Measurements from ENCODE around the gene TRIM16. TPM values are rescaled to one million over a fixed set of nuclear protein-coding genes. Genes with fewer than 3 reads are reported as not detected.

Gene TRIM16
- 109 and 152 TPM in 2 replicates for total RNA-seq

GRCh38 chr17:15683824-15684478 lies at the start of gene TRIM16:
Gene TRIM16, minus strand, starts transcription at chr17:15684311. Its CDS starts 32,702 bp downstream, at chr17:15651609.

DNA sequence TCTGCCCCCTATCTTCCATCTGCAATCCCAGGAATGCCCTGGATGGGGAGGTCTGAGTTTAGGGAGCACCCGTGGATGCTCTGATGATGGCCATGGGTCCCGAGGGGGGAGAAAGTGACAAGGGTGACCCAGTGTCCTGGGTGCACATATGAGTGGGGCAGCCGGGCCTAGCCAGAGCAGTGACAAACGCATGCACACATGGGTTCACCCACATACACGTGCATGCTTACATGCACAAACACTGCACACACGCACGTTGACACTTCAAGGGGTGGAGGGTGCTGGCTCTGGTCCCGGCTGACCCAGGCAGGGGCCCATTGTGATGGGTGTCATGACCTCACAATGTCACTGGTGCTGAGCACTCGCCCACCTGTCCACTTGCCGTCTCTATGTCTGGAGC lies 47.8 kb upstream of the TRIM16 start, which contains the start of gene TBC1D26:
TBC1D26 (plus strand) TSS at position 384 of the 400 bp plus-strand sequence. CDS start 3,066 bp downstream, outside the sequence.

DNA sequence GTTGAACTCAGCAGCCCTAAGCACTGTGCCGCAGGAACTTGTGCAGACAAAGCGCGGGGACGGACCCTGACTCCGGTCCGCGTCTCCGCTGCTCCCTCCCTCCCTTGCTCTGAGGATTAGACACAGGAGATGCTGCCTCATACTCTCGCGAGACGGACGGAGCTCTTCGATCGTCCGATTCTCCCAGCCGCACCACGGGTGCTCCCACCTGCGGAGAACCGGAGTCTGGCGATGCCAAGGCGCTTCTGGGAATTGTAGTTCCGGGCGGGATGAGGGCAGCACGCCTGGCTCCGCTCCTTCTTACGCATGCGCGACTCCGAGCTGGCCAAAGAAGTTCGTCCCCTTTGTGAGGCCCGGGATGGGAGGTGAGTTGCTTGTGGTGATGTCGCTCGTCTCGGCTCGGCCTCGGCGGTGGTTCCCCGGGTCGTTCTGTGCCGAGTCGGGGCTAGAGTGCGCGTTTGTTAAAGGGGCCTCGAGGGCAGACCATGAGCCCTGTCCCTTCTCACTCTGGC lies 15.4 kb upstream of the TRIM16 start, which contains the start of gene ZNF286A:
ZNF286A (plus strand) TSS at position 340 of the 512 bp plus-strand sequence. CDS start 578 bp downstream, outside the sequence.

GRCh38 chr17:15619331-15620058 lies 64.6 kb downstream of the TRIM16 start, which contains the start of gene FBXW10B:
Gene FBXW10B, minus strand, starts transcription at chr17:15619704. Its CDS starts 192 bp downstream, at chr17:15619512.

Other genes starting within 250 kb of the TRIM16 start
- 0.34 and 2.6 TPM in 2 replicates for gene CDRT4, start 216.7 kb downstream of the TRIM16 start, total RNA-seq
- 25.8 and 33.8 TPM in 2 replicates for gene TVP23C, start 120.8 kb downstream of the TRIM16 start, total RNA-seq
- gene FBXW10B, start 64.6 kb downstream of the TRIM16 start, total RNA-seq = 1.0 and 3.8 TPM in 2 replicates
- gene ZNF286A, start 15.4 kb upstream of the TRIM16 start, total RNA-seq = 32.5 and 35.2 TPM in 2 replicates
- gene TBC1D26, start 48.0 kb upstream of the TRIM16 start, total RNA-seq = under 0.01 and 0.21 TPM in 2 replicates

Data from nasal cavity respiratory epithelium epithelial cell of viscerocranial mucosa (primary cell).